Measurements from ENCODE around the gene RASD1.

The RASD1 gene

DNA sequence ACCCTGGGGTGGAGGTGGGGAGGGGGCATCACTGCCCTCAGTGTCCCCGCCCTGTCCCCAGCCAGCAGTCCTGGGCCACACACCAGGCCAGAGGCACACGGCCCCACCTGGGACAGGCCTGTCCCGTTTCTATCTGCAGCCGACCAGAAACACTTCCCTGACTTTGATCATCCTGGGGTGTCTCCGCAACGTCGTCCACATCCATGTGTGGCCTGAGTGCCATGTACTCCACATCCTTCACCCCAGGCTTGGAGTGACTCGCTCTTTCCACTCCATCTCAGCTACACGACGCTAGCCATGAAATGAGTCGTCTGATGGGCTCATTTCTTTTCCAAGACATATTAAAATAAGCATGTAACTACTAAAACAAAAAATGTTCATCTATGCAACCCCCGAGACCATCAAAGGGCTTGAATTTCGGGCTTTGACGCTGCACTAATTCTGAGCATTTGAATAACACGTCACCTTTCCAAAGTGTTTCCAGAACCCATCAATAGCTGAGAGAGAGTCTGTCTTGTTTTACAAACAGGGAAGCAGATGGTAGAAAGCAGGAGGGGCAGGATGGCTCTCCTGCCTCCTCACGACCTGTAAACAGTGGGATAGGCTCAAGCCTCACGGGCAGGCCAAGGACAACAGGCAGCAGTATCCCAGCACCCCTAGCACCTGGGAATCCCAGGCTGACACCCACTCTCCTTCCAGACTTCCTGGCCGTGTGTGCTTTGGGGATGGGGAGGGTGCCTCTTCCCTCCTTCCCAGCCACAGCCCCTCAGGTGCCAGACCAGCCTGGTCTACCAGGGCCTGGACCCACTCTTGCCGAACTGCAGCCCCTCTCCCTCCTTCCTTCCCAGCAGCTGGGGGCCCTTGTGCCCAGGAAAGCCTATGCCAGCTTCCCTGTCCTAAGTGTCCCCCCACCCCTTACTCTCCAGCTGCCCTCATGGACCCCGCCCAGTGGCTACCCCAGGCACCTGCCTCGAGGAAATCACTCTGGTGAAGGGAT, 20.0 kb upstream of the RASD1 start:
- H3K9ac ChIP-seq (ENCODE audit: low read length in 2 of 2) = no peak overlapping the region
- H3K36me3 ChIP-seq (ENCODE audit: control insufficient read depth in 2 of 2, insufficient read depth in 2 of 2, low read length in 2 of 2) = no peaks in the 10 kb centered on the region
- H3K27me3 ChIP-seq (ENCODE audit: control insufficient read depth in 1 of 2, insufficient read depth in 2 of 2, low read length in 2 of 2) = no peaks in the 10 kb centered on the region
- no peak overlapping the region for H3K4me3 ChIP-seq (ENCODE audit: low read length in 2 of 2)
- no peaks in the 10 kb centered on the region for H3K9me3 ChIP-seq (ENCODE audit: control insufficient read depth in 2 of 2, low read length in 2 of 2)
- H3K27ac ChIP-seq (ENCODE audit: low read length) = no peak overlapping the region
- no peaks in the 10 kb centered on the region for H3K4me1 ChIP-seq (ENCODE audit: control insufficient read depth, insufficient read depth, low read length)

DNA sequence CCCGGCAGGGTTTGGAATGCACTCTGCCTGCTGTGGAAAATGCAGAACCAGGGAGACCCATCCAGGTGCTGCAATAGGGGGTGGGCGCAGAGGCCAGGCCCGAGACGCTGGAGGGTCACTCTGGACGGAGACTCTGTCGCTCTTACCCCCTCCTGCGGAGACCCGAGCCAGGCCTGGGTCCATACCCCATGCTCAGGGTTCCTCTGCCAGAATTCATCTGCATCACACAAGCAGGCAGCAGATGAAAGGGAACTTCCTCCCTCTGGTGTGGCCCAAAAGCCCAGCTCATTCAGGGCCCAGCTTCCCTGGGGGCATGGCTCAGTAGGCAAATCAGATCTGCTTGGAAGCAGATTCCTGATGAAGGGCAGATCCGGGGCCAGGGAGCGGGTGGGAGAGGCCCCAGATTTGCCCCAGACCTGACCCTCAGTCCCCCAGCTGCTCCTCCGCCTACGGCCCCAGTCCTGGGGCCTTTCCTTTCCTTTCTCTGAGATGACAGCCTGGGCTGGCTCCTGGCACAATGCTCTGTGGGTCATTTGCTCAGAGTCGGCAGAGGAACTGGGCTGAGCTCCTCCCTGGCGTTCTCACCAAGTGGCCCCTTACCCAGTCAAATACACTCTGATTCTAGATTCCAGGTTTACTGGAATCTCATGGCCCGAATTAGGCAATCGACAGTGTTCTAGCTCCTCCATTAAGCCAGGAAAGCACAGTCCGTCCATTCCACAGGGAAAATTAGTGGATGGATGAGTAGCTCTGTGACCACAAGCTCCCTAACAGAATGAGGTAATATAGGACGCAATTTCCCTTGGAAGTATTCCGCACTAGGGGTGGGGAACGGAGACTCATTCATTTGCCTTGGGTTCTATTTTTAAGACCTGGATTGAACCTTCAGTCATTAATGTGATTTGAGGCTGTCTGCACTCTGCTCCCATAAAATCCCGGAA, 19.1 kb upstream of the RASD1 start:
- H3K9ac ChIP-seq (ENCODE audit: low read length in 2 of 2) = no peak overlapping the region
- no peaks in the 10 kb centered on the region for H3K4me1 ChIP-seq (ENCODE audit: control insufficient read depth, insufficient read depth, low read length)
- H3K9me3 ChIP-seq (ENCODE audit: control insufficient read depth in 2 of 2, low read length in 2 of 2) = no peaks in the 10 kb centered on the region
- no peak overlapping the region for H3K4me3 ChIP-seq (ENCODE audit: low read length in 2 of 2)
- no peaks in the 10 kb centered on the region for H3K27me3 ChIP-seq (ENCODE audit: control insufficient read depth in 1 of 2, insufficient read depth in 2 of 2, low read length in 2 of 2)
- no peak overlapping the region for H3K27ac ChIP-seq (ENCODE audit: low read length)
- H3K36me3 ChIP-seq (ENCODE audit: control insufficient read depth in 2 of 2, insufficient read depth in 2 of 2, low read length in 2 of 2) = no peaks in the 10 kb centered on the region

DNA sequence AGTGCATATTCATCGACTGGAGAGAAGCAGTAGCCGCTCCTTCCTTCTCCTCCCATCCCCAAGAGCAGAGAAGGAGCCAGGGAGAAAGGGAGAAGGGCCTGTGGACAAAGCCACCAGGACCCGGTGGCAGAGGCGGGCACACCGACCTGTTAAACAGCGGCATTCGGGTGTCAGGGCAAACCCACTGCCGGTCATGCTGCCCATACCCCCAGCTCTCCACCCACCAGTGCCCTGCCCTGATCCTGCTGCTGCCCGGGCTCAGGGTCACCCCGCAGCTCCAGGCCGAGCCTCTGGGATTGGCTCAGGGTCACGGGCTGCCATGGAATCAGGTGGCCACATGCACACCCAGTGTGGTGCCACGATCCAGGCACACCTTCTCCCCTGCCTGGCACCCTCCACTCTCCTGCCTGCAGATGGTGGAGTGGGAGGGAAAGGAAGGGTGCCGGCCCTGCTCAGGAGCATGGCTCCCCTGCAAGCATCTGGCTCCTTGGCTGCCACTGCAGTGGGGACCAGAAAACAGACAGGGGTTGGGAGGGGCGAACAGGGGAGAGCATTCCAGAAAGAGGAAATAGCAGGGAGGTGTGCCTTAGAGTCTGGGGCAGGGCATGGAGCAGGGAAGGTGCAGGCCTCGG, 18.3 kb upstream of the RASD1 start:
- H3K4me3 ChIP-seq (ENCODE audit: low read length in 2 of 2) = no peak overlapping the region
- H3K9me3 ChIP-seq (ENCODE audit: control insufficient read depth in 2 of 2, low read length in 2 of 2) = no peaks in the 10 kb centered on the region
- no peak overlapping the region for H3K9ac ChIP-seq (ENCODE audit: low read length in 2 of 2)
- no peaks in the 10 kb centered on the region for H3K4me1 ChIP-seq (ENCODE audit: control insufficient read depth, insufficient read depth, low read length)
- H3K36me3 ChIP-seq (ENCODE audit: control insufficient read depth in 2 of 2, insufficient read depth in 2 of 2, low read length in 2 of 2) = no peaks in the 10 kb centered on the region
- H3K27ac ChIP-seq (ENCODE audit: low read length) = no peak overlapping the region
- no peaks in the 10 kb centered on the region for H3K27me3 ChIP-seq (ENCODE audit: control insufficient read depth in 1 of 2, insufficient read depth in 2 of 2, low read length in 2 of 2)

DNA sequence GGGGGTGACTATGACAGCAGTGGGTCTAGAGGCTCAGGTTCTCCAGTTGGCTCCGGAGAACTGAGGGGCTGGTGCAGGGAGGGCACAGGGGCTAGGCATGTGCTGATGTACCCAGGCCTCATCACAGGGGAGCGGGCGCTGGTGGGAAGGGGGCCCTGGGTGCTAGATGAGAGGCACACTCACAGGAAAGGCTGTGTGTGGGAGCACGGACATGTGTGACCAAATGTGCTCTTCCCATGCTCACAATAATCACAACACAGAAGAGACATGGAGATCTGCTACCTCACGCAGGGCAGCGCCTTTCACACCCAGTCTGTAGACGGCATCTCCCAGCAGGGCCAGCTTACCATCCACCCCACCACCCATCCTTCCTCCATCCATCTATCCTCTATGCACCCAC, 17.4 kb upstream of the RASD1 start:
- H3K27me3 ChIP-seq (ENCODE audit: control insufficient read depth in 1 of 2, insufficient read depth in 2 of 2, low read length in 2 of 2) = no peaks in the 10 kb centered on the region
- no peak overlapping the region for H3K27ac ChIP-seq (ENCODE audit: low read length)

GRCh38 chr17:17512866-17513265, 16.7 kb upstream of the RASD1 start:
- Histone ChIP-seq H3K4me3 (ENCODE audit: low read length in 2 of 2) (no peak overlapping the region), H3K4me1 (ENCODE audit: control insufficient read depth, insufficient read depth, low read length) (no peaks in the 10 kb centered on the region), H3K27ac (ENCODE audit: low read length) (no peak overlapping the region), H3K27me3 (ENCODE audit: control insufficient read depth in 1 of 2, insufficient read depth in 2 of 2, low read length in 2 of 2) (no peaks in the 10 kb centered on the region), H3K36me3 (ENCODE audit: control insufficient read depth in 2 of 2, insufficient read depth in 2 of 2, low read length in 2 of 2) (no peaks in the 10 kb centered on the region), H3K9ac (ENCODE audit: low read length in 2 of 2) (no peak overlapping the region), H3K9me3 (ENCODE audit: control insufficient read depth in 2 of 2, low read length in 2 of 2) (no peaks in the 10 kb centered on the region)

More for the DNA sequence above, 17.4 kb upstream of the RASD1 start:
- no peak overlapping the region for H3K4me3 ChIP-seq (ENCODE audit: low read length in 2 of 2)
- no peaks in the 10 kb centered on the region for H3K36me3 ChIP-seq (ENCODE audit: control insufficient read depth in 2 of 2, insufficient read depth in 2 of 2, low read length in 2 of 2)
- no peak overlapping the region for H3K9ac ChIP-seq (ENCODE audit: low read length in 2 of 2)
- no peaks in the 10 kb centered on the region for H3K9me3 ChIP-seq (ENCODE audit: control insufficient read depth in 2 of 2, low read length in 2 of 2)
- H3K4me1 ChIP-seq (ENCODE audit: control insufficient read depth, insufficient read depth, low read length) = no peaks in the 10 kb centered on the region

DNA sequence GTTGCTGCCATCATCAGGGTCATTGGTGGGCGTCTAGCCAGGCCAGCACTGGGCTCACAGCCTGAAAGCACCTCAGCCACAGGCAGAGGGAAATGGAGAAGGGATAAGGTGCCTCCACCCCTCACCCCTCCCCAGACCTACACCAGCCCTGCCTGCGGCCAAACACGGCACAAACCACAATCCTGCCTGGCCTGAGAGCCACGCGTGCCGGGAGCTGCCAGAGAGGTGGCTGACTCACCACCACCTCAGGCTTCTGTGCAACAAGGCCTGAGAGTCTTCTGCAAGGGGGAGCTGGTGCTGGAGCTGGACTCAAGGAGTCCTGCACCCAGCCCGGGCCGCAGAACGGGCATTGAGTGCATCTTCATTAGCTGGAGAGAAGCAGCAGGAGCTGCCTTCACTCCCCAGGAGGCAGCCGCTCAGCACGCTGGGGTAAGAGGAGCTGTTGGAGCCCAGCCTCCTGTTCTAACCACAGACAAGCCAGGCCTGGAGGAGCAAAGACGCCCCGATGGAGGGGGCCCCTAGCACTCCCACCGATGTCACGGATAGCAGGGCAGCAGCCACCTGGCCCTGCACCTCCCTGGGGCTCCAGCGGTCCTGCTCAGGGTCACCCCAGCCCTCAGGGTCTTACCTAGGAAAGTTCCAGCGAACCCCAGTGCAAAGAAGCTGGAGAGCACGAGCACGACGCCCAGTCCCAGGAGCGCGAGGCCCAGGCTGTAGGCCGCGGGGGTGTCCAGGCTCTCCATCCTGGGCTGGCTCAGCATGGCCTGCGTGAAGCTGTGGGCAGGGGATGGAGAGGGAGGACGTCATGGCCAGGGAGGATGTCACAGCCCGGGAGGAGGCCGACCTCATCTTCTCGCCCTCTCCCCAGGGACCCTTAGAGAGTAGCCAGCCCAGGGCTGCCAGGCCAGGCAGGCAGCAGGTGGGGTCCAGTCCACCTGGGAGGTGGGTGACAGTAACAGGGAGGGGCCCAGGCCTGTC, 16.0 kb upstream of the RASD1 start:
- Histone ChIP-seq H3K27ac (ENCODE audit: low read length) (no peak overlapping the region), H3K4me3 (ENCODE audit: low read length in 2 of 2) (no peak overlapping the region), H3K9ac (ENCODE audit: low read length in 2 of 2) (no peak overlapping the region), H3K36me3 (ENCODE audit: control insufficient read depth in 2 of 2, insufficient read depth in 2 of 2, low read length in 2 of 2) (no peaks in the 10 kb centered on the region), H3K27me3 (ENCODE audit: control insufficient read depth in 1 of 2, insufficient read depth in 2 of 2, low read length in 2 of 2) (no peaks in the 10 kb centered on the region), H3K4me1 (ENCODE audit: control insufficient read depth, insufficient read depth, low read length) (peaks cover under 1% of the 10 kb centered on the region), H3K9me3 (ENCODE audit: control insufficient read depth in 2 of 2, low read length in 2 of 2) (no peaks in the 10 kb centered on the region)

GRCh38 chr17:17511293-17511741, 15.1 kb upstream of the RASD1 start:
- Histone ChIP-seq H3K36me3 (ENCODE audit: control insufficient read depth in 2 of 2, insufficient read depth in 2 of 2, low read length in 2 of 2) (no peaks in the 10 kb centered on the region), H3K4me1 (ENCODE audit: control insufficient read depth, insufficient read depth, low read length) (peaks cover 2% of the 10 kb centered on the region), H3K9ac (ENCODE audit: low read length in 2 of 2) (no peak overlapping the region), H3K27ac (ENCODE audit: low read length) (no peak overlapping the region), H3K9me3 (ENCODE audit: control insufficient read depth in 2 of 2, low read length in 2 of 2) (no peaks in the 10 kb centered on the region), H3K27me3 (ENCODE audit: control insufficient read depth in 1 of 2, insufficient read depth in 2 of 2, low read length in 2 of 2) (no peaks in the 10 kb centered on the region), H3K4me3 (ENCODE audit: low read length in 2 of 2) (no peak overlapping the region)

- H3K9ac ChIP-seq (ENCODE audit: low read length in 2 of 2) = no peak overlapping the region
- H3K4me3 ChIP-seq (ENCODE audit: low read length in 2 of 2) = no peak overlapping the region
- H3K9me3 ChIP-seq (ENCODE audit: control insufficient read depth in 2 of 2, low read length in 2 of 2) = no peaks in the 10 kb centered on the region
- H3K36me3 ChIP-seq (ENCODE audit: control insufficient read depth in 2 of 2, insufficient read depth in 2 of 2, low read length in 2 of 2) = no peaks in the 10 kb centered on the region
- peaks cover 2% of the 10 kb centered on the region for H3K4me1 ChIP-seq (ENCODE audit: control insufficient read depth, insufficient read depth, low read length)
- no peak overlapping the region for H3K27ac ChIP-seq (ENCODE audit: low read length)
- H3K27me3 ChIP-seq (ENCODE audit: control insufficient read depth in 1 of 2, insufficient read depth in 2 of 2, low read length in 2 of 2) = no peaks in the 10 kb centered on the region
Measured at GRCh38 chr17:17510456-17511292, 14.5 kb upstream of the RASD1 start.
